WERI-Rb-1 (cell line): Measurements from ENCODE around the gene PITRM1.
A peak's percentile ranks its signal among the peaks of the same experiment; 100 is the strongest.

Source experiments
- DNase-seq: peaks from one replicate; pipeline ENCODE4 v3.0.0-alpha.2; 2020
- H3K27ac ChIP-seq: fragments of 250-450 bp; sonication (Bioruptor Pico); 2 replicates; pipeline ENCODE4 v1.5.1; 2020; ENCODE audit warnings: mild to moderate bottlenecking, moderate library complexity
- H3K27me3 ChIP-seq: fragments of 250-450 bp; sonication (Bioruptor Pico); 2 replicates; pipeline ENCODE4 v1.5.1; 2021; ENCODE audit warnings: mild to moderate bottlenecking, low read depth, moderate library complexity; ENCODE audit not compliant: insufficient read depth, severe bottlenecking
- H3K36me3 ChIP-seq: fragments of 250-450 bp; sonication (Bioruptor Pico); 2 replicates; pipeline ENCODE4 v1.5.1; 2020; ENCODE audit warnings: mild to moderate bottlenecking, moderate library complexity
- H3K4me3 ChIP-seq: 2 replicates; pipeline ENCODE4 v1.5.1; 2011; ENCODE audit warnings: low read depth, mild to moderate bottlenecking, control low read depth, low read length
- H3K9me3 ChIP-seq: fragments of 250-450 bp; sonication (Bioruptor Pico); 2 replicates; pipeline ENCODE4 v1.5.1; 2021; ENCODE audit warnings: mild to moderate bottlenecking, moderate library complexity; ENCODE audit not compliant: severe bottlenecking
- CTCF ChIP-seq: IDR thresholded peaks from 2 replicates; pipeline ENCODE4 v1.5.1; 2011; ENCODE audit warnings: low read depth, mild to moderate bottlenecking, control low read depth, inconsistent platforms, low read length

PITRM1 gene

GRCh38 chr10:3149918-3150317 lies 22.7 kb downstream of the PITRM1 start:
- Histone ChIP-seq H3K36me3 (peaks cover 11% of the 10 kb centered on the region), H3K4me3 (no peak overlapping the region), H3K9me3 (no peaks in the 10 kb centered on the region), H3K27me3 (no peaks in the 10 kb centered on the region), H3K27ac (no peak overlapping the region)
- no peak for TF ChIP-seq CTCF
- DNase-seq, result no peak

GRCh38 chr10:3148994-3149393 lies 23.6 kb downstream of the PITRM1 start:
- TF ChIP-seq CTCF, result 0 out of 2 replicates have a peak, but pooled peaks have one; percentile 2
- Histone ChIP-seq H3K27me3 (no peaks in the 10 kb centered on the region), H3K36me3 (peaks cover 17% of the 10 kb centered on the region), H3K9me3 (no peaks in the 10 kb centered on the region), H3K4me3 (no peak overlapping the region), H3K27ac (no peak overlapping the region)
- DNase-seq, result peak; percentile 41

GRCh38 chr10:3148041-3148440 lies 24.5 kb downstream of the PITRM1 start:
- Histone ChIP-seq H3K36me3 (peaks cover 19% of the 10 kb centered on the region), H3K4me3 (no peak overlapping the region), H3K9me3 (no peaks in the 10 kb centered on the region), H3K27ac (no peak overlapping the region), H3K27me3 (no peaks in the 10 kb centered on the region)
- no peak for DNase-seq
- no peak for TF ChIP-seq CTCF

- H3K27me3 ChIP-seq, result no peaks in the 10 kb centered on the region
- no peak for DNase-seq
- no peaks in the 10 kb centered on the region for H3K9me3 ChIP-seq
- no peak overlapping the region for H3K4me3 ChIP-seq
- H3K36me3 ChIP-seq, result peaks cover 23% of the 10 kb centered on the region
- H3K27ac ChIP-seq, result no peak overlapping the region
- no peak for TF ChIP-seq CTCF
These were observed 25.3 kb downstream of the PITRM1 start for GRCh38 chr10:3147117-3147820.

GRCh38 chr10:3146289-3146688 lies 26.3 kb downstream of the PITRM1 start:
- Histone ChIP-seq H3K27ac (no peak overlapping the region), H3K27me3 (no peaks in the 10 kb centered on the region), H3K36me3 (peaks cover 26% of the 10 kb centered on the region), H3K4me3 (no peak overlapping the region), H3K9me3 (no peaks in the 10 kb centered on the region)
- TF ChIP-seq CTCF, result no peak
- DNase-seq, result no peak

- Histone ChIP-seq H3K27ac (no peak overlapping the region), H3K9me3 (no peaks in the 10 kb centered on the region), H3K4me3 (no peak overlapping the region), H3K36me3 (peaks cover 33% of the 10 kb centered on the region), H3K27me3 (no peaks in the 10 kb centered on the region)
- no peak for TF ChIP-seq CTCF
- DNase-seq, result no peak
These were observed 27.2 kb downstream of the PITRM1 start for GRCh38 chr10:3145366-3145765.
